Neutrophil (primary cell): Measurements from ENCODE around the gene FCRL5.
"Not testable (repeated sequence)": the region's sequence is repeated elsewhere in the genome, so short reads cannot be mapped to it uniquely, and the experiment has no call there.

Experiments
- H3K27ac ChIP-seq: fragments of 200-600 bp; sonication (generic); 2 replicates; pipeline ENCODE4 v1.5.1; 2016; ENCODE audit warnings: mild to moderate bottlenecking, moderate library complexity
- H3K27me3 ChIP-seq: fragments of 200-600 bp; sonication (generic); 2 replicates; pipeline ENCODE4 v1.6.0; 2016; ENCODE audit warnings: mild to moderate bottlenecking
- H3K36me3 ChIP-seq: fragments of 200-600 bp; sonication (generic); 2 replicates; pipeline ENCODE4 v1.5.1; 2017
- H3K4me1 ChIP-seq, 2 experiments: fragments of 200-600 bp in 1 of 2; sonication (generic) in 1 of 2; 1 replicate in 1 of 2; 2 replicates in 1 of 2; pipeline versions ENCODE4 v1.5.1 to v1.6.1; 2013 to 2016; ENCODE audit warnings: low read depth in 1 of 2, low read length in 1 of 2, mild to moderate bottlenecking in 1 of 2, moderate library complexity in 1 of 2; ENCODE audit not compliant: control insufficient read depth in 1 of 2, insufficient read depth in 1 of 2
- H3K4me3 ChIP-seq, 2 experiments: fragments of 200-600 bp in 1 of 2; sonication (generic) in 1 of 2; 1 replicate in 1 of 2; 2 replicates in 1 of 2; pipeline ENCODE4 v1.5.1; 2013 to 2016; ENCODE audit warnings: low read depth in 1 of 2, low read length in 1 of 2, mild to moderate bottlenecking in 1 of 2, moderate library complexity in 1 of 2
- H3K9me3 ChIP-seq: fragments of 200-600 bp; sonication (generic); 2 replicates; pipeline ENCODE4 v1.5.1; 2016
- TF ChIP-seq, protein P1 (sequence below): fragments of 200-600 bp; sonication (generic); IDR thresholded peaks from 2 replicates; pipeline ENCODE4 v1.5.1; 2016; ENCODE audit warnings: antibody characterized with exemption

Gene FCRL5

DNA sequence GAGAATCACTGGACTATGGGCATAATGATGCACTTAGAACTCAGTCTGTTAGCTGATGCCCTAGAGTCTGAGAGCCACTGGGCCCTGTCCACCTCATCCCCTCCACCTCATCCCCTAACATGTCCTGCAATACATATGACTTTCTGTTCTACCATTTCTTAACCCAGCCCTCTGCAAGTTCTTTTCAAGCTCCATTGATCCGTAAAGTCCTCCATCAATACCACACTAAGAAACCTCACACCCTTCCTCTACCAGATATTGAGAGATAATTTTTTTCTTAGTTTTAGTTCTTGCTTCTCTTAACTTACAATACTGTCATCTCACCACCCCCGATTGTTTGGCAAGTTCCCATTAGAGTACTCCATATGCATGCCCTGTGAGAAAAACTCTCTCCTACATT is 23.4 kb upstream of the FCRL5 start:
- H3K27me3 ChIP-seq, result peaks cover 27% of the 10 kb centered on the region
- peaks cover 0 to 5% of the 10 kb centered on the region in 2 experiments for H3K4me1 ChIP-seq
- no peaks in the 10 kb centered on the region for H3K9me3 ChIP-seq
- TF ChIP-seq, protein P1, sequence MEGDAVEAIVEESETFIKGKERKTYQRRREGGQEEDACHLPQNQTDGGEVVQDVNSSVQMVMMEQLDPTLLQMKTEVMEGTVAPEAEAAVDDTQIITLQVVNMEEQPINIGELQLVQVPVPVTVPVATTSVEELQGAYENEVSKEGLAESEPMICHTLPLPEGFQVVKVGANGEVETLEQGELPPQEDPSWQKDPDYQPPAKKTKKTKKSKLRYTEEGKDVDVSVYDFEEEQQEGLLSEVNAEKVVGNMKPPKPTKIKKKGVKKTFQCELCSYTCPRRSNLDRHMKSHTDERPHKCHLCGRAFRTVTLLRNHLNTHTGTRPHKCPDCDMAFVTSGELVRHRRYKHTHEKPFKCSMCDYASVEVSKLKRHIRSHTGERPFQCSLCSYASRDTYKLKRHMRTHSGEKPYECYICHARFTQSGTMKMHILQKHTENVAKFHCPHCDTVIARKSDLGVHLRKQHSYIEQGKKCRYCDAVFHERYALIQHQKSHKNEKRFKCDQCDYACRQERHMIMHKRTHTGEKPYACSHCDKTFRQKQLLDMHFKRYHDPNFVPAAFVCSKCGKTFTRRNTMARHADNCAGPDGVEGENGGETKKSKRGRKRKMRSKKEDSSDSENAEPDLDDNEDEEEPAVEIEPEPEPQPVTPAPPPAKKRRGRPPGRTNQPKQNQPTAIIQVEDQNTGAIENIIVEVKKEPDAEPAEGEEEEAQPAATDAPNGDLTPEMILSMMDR, result no peak
- H3K36me3 ChIP-seq, result no peaks in the 10 kb centered on the region
- no peak overlapping the region for H3K27ac ChIP-seq
- no peak overlapping the region for H3K4me3 ChIP-seq

DNA sequence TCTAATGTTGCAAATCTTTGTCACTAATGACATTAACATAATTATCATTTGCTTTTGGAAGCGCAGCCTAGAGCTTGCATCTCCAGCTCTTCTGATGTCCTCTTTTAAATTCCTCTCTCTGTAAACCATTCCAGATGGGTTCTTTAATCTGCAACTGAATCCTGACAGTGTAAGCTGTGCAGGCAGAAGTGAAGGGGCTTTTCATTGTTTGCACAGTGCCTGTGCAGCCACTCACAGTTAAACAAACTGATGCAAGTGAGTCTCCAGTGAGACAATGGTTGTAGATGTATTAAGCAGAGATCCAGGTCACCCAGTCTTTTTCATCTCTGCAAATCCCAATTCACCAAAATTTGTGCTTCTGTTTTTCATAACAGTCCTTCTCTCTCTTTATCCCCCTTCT is 22.5 kb upstream of the FCRL5 start:
- Histone ChIP-seq H3K27me3 (peaks cover 25% of the 10 kb centered on the region), H3K27ac (no peak overlapping the region), H3K4me3 (no peak overlapping the region), H3K9me3 (no peaks in the 10 kb centered on the region), H3K4me1 (no peaks in the 10 kb centered on the region), H3K36me3 (no peaks in the 10 kb centered on the region)
- TF ChIP-seq, protein P1, result no peak

DNA sequence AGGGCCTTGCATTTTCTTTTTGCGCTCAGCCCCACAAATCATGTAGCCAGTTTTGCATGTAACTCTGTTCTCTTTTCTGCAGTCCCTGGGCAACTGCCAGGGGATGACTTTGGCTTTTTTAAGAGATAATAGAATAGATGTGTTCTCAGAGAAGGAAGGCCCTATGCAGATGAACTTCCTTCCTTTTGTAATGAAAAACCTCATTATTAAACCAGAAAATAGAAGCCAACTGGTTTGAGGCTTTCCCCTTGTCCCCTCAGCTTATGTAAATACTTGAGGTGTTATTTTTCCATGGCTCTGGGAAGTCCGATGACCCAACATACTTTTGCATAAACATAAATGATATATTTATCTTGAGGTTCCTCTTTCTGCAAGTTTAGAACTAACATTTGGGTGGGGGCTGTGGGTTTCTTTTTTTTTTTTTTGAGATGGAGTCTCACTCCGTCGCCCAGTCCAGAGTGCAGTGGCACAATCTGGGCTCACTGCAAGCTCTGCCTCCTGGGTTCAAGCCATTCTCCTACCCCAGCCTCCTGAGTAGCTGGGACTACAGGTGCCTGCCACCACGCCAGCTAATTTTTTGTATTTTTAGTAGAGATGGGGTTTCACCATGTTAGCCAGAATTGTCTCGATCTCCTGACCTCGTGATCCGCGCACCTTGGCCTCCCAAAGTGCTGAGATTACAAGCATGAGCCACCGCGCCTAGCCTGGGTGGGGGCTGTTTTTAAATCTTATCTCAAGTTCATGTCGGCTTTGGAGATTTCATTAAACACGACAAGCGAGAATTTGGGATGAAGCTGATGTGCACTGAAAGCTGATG is 14.4 kb upstream of the FCRL5 start:
- Histone ChIP-seq H3K27me3 (peaks cover 16% of the 10 kb centered on the region), H3K9me3 (no peaks in the 10 kb centered on the region), H3K27ac (no peak overlapping the region), H3K4me3 (no peak overlapping the region), H3K4me1 (no peaks in the 10 kb centered on the region), H3K36me3 (no peaks in the 10 kb centered on the region)
- TF ChIP-seq, protein P1, result no peak

DNA sequence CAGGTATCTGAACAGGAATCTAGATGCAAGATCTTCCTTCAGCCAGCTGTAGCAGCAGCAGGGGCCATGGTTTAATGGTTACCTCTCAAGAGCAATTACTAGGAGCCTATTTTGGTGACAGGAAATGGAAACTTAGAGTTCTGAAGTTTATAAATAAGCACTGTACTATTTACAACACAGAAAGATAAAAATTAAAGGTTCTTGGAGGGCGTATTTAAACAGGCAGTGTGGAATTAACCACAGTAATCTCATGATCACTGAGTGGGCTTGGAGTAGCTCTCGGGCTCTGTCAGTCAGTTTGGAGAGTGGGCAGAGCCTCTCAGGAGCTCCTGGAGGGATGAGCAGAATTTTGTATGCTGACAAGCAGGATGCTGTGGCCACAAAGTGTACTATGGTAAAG is 10.2 kb upstream of the FCRL5 start:
- H3K27me3 ChIP-seq, result peaks cover 3% of the 10 kb centered on the region
- H3K4me3 ChIP-seq, result no peak overlapping the region
- no peaks in the 10 kb centered on the region for H3K4me1 ChIP-seq
- no peak overlapping the region for H3K27ac ChIP-seq
- H3K9me3 ChIP-seq, result no peaks in the 10 kb centered on the region
- TF ChIP-seq, protein P1, result no peak
- no peaks in the 10 kb centered on the region for H3K36me3 ChIP-seq

DNA sequence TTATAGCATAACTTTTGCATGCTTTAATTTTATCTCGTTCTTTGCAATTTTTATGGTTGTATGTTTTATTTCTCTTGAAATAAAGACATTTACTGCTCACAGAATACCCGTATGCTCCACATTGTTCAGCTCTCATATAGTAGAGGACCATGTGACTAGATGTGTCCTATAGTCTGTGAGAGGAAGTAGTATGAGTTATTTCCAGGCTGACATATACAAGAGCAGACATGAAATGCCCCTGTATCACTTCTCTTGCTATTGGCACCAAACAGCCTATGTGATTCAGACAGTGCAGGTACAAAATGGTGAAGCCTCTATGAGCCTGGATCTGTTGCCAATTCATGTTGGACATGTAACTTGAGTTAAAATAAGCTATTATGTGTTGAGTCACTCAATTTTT is 5.8 kb upstream of the FCRL5 start:
- Histone ChIP-seq H3K27ac (no peak overlapping the region), H3K9me3 (no peaks in the 10 kb centered on the region), H3K36me3 (no peaks in the 10 kb centered on the region), H3K4me1 (no peaks in the 10 kb centered on the region), H3K27me3 (no peaks in the 10 kb centered on the region), H3K4me3 (no peak overlapping the region)
- TF ChIP-seq, protein P1, result no peak

DNA sequence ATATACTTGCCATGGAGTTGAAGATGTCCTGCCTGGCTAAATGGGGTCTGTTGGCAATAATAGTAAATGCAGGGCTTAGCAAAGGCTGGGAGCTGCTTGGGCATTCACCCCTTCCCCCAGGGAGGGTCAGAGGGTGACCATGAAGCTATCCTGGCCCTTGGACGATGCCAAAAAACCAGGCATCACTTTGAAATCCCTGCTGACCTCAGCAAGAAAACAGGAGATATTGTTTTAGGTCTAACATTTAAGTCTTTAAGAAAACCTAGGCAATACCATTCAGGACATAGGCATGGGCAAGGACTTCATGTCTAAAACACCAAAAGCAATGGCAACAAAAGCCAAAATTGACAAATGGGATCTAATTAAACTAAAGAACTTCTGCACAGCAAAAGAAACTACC is 4.2 kb downstream of the FCRL5 start:
- H3K36me3 ChIP-seq, H3K27ac ChIP-seq, H3K27me3 ChIP-seq, H3K4me3 ChIP-seq, H3K4me1 ChIP-seq, H3K9me3 ChIP-seq: not testable (repeated sequence)
